Panc1 (cell line): ENCODE measurements around the gene AP3S1. TPM values are rescaled to one million over a fixed set of nuclear protein-coding genes. Genes with fewer than 3 reads are reported as not detected.

Experiments
- ATAC-seq: fragments of 200-7000 bp; cut with Tn5 transposase; 2 replicates; pipeline ENCODE4 v1.9.1; 2020; ENCODE audit warnings: mild to moderate bottlenecking, moderate library complexity
- BruUV-seq: library from RNA; stranded (reverse); fragments of 400-500 nt; replicated peaks from 2 replicates; lab custom pipeline; 2021; lab: Mats Ljungman, UMichigan
- CTCF ChIA-PET: fragments of 300-600 bp; sonication (Branson Sonifier 250); formaldehyde crosslinking; loops from one replicate; lab custom pipeline; 2022; ENCODE audit warnings: antibody characterized with exemption; lab: Charles Lee
- POLR2A ChIA-PET: fragments of 300-600 bp; sonication (Branson Sonifier 250); formaldehyde crosslinking; loops from one replicate; lab custom pipeline; 2022; ENCODE audit warnings: antibody characterized with exemption; lab: Charles Lee
- DNase-seq: peaks from one replicate; pipeline ENCODE4 v3.0.0-alpha.2; 2010; ENCODE audit warnings: low read depth, low spot score
- H3K27ac ChIP-seq: 2 replicates; pipeline ENCODE4 v1.5.1; 2011; ENCODE audit warnings: mild to moderate bottlenecking, low read length, inconsistent platforms
- H3K27me3 ChIP-seq: fragments of 200-500 bp; sonication (Bioruptor generic); 2 replicates; pipeline ENCODE4 v1.6.0; 2014; ENCODE audit warnings: low read length, inconsistent platforms; ENCODE audit not compliant: control insufficient read depth, insufficient read depth
- H3K36me3 ChIP-seq: fragments of 200-500 bp; sonication (Bioruptor generic); 2 replicates; pipeline ENCODE4 v1.5.1; 2014; ENCODE audit warnings: inconsistent platforms, mild to moderate bottlenecking, low read length, moderate library complexity; ENCODE audit not compliant: control insufficient read depth, insufficient read depth
- H3K4me1 ChIP-seq: 2 replicates; pipeline ENCODE4 v1.5.1; 2011; ENCODE audit warnings: inconsistent platforms, mild to moderate bottlenecking, low read length, moderate library complexity; ENCODE audit not compliant: control insufficient read depth, insufficient read depth
- H3K4me3 ChIP-seq, 2 experiments: 2 replicates each; pipeline ENCODE4 v1.5.1; 2011 to 2012; ENCODE audit warnings: low read depth in 2 of 2, low read length in 2 of 2, mild to moderate bottlenecking in 2 of 2, inconsistent platforms in 1 of 2, moderate library complexity in 1 of 2
- H3K9me3 ChIP-seq: fragments of 200-500 bp; sonication (Bioruptor generic); 2 replicates; pipeline ENCODE4 v1.5.1; 2014; ENCODE audit warnings: low read depth, mild to moderate bottlenecking, inconsistent platforms, low read length, moderate library complexity; ENCODE audit not compliant: control insufficient read depth, insufficient read depth
- POLR2AphosphoS5 ChIP-seq: IDR thresholded peaks from 2 replicates; pipeline ENCODE4 v1.6.1; 2012; ENCODE audit warnings: mild to moderate bottlenecking, low read depth, low read length, moderate library complexity
- SIN3A ChIP-seq: IDR thresholded peaks from 2 replicates; pipeline ENCODE4 v1.6.1; 2012; ENCODE audit warnings: low read depth, mild to moderate bottlenecking, low read length, moderate library complexity, borderline replicate concordance; ENCODE audit not compliant: insufficient read depth
- TCF7L2 ChIP-seq: IDR thresholded peaks from 2 replicates; pipeline ENCODE4 v1.6.1; 2011; ENCODE audit warnings: mild to moderate bottlenecking, low read depth, low read length, inconsistent platforms
- in situ Hi-C: cut with HindIII; loops from 2 replicates; pipeline ENCODE4 v1.10.0; 2016; ENCODE audit warnings: low sequenced_read_pairs, low pct_unique_long_range_greater_than_20kb
- intact Hi-C: fragments of 100-400 bp; cut with micrococcal nuclease; formaldehyde crosslinking; loops from one replicate; pipeline ENCODE4 v1.10.0; 2022; ENCODE audit not compliant: unreplicated experiment
- total RNA-seq: library from RNA; stranded (reverse); gene quantifications from one replicate; pipeline ENCODE4 v1.2.1, GENCODE V29; 2021; ENCODE audit not compliant: unreplicated experiment
- TF ChIP-seq, protein P1 (sequence below): fragments of 450-650 bp; IDR thresholded peaks from 2 replicates; pipeline ENCODE4 v1.5.1; 2017; ENCODE audit warnings: mild to moderate bottlenecking
- TF ChIP-seq, protein P2 (sequence below), 2 experiments: IDR thresholded peaks; 2 replicates each; pipeline ENCODE4 v1.6.1; 2011 to 2012; ENCODE audit warnings: low read depth in 2 of 2, control low read depth in 1 of 2, low read length in 1 of 2, mild to moderate bottlenecking in 1 of 2, moderate library complexity in 1 of 2; ENCODE audit not compliant: insufficient read depth in 1 of 2

AP3S1 gene
- total RNA-seq, 1 experiment from 2014 or later = 88.8 TPM

DNA sequence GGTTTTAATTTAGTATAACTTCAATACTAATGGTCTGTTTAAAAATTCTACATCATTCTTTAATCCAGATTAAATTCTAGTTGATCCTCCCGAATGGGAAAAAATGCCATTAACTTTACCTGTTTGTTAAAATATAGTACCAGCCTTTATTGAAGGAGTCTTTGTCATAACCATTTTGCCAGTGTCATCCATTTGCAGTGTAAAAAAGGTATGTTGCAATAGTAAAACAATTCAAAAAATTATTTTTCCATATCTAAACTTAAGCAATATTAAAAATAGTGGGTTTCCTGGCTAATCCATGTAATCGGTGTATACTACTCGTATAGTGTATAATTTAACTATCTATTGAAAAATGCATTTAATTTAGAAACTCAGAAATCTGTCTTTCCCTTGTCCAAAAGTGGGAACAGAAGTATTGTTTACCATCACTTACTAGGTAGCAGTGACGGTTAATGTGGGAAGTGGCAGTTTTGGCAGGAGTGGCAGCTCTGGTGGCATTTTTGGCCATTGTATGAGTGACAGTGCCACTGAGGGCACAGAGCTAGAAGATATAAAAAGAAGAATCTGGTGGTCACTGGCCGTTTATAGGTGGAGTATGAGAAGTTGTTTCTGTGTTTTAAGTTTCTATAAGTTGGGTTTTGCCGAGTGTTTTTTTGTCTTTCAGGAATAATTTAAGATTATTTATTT, 1.9 kb downstream of the AP3S1 start:
- intact Hi-C loops = loop anchor here (5.0 kb wide), 2 partner anchors 194 to 211 kb away; no protein-coding TSS in a partner anchor
- ATAC-seq (no peak), DNase-seq (no peak)
- TF ChIP-seq, protein P1, sequence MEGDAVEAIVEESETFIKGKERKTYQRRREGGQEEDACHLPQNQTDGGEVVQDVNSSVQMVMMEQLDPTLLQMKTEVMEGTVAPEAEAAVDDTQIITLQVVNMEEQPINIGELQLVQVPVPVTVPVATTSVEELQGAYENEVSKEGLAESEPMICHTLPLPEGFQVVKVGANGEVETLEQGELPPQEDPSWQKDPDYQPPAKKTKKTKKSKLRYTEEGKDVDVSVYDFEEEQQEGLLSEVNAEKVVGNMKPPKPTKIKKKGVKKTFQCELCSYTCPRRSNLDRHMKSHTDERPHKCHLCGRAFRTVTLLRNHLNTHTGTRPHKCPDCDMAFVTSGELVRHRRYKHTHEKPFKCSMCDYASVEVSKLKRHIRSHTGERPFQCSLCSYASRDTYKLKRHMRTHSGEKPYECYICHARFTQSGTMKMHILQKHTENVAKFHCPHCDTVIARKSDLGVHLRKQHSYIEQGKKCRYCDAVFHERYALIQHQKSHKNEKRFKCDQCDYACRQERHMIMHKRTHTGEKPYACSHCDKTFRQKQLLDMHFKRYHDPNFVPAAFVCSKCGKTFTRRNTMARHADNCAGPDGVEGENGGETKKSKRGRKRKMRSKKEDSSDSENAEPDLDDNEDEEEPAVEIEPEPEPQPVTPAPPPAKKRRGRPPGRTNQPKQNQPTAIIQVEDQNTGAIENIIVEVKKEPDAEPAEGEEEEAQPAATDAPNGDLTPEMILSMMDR = no peak
- peak overlapping the region in 1 of 2 experiments; percentile 98; a peak in 2 of 4 replicates for H3K4me3 ChIP-seq
- no peaks in the 10 kb centered on the region for H3K9me3 ChIP-seq
- BruUV-seq = no TSS peak
- peaks cover 12% of the 10 kb centered on the region; the same call in 1 of the 2 replicates for H3K36me3 ChIP-seq
- in situ Hi-C loops = no loop called here
- H3K27ac ChIP-seq = no peak overlapping the region; the same call in 1 of the 2 replicates
- CTCF ChIA-PET = interaction anchor here (0.6 kb wide), 1 partner anchor 540 kb away, joined by 3 read pairs; no protein-coding TSS in a partner anchor
- H3K27me3 ChIP-seq = no peaks in the 10 kb centered on the region
- POLR2A ChIA-PET = no interaction called here
- H3K4me1 ChIP-seq = peaks cover 24% of the 10 kb centered on the region

DNA sequence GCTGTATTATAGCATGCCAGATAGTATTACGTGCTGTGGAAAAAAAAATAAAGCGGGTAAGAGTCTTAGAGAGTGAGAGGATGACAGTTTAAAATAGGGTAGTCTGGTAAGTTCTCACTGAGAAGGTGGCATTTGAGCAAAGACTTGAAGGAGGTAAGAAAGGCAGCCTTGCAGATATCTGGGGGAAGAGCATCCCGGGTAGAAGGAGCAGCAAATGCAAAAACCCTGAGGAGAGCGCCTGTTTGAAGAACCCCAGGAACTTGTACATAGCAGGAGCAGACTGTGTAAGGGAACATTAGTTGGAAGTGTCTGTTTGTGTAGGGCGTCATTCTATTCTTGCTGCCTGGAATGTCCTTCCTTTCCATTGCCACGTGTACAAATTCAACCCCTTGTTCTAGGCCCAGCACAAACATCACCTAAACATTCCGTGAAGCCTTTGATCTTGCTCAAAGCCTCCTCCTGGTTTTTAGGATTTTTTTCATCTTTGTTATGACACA, 2.6 kb downstream of the AP3S1 start:
- no peak for ATAC-seq

More for the DNA sequence above, 2.6 kb downstream of the AP3S1 start:
- Histone ChIP-seq H3K27ac (no peak overlapping the region), H3K4me1 (peaks cover 21% of the 10 kb centered on the region), H3K27me3 (no peaks in the 10 kb centered on the region), H3K9me3 (no peaks in the 10 kb centered on the region), H3K4me3 (no peak overlapping the region), H3K36me3 (peaks cover 12% of the 10 kb centered on the region; the same call in 1 of the 2 replicates)
- intact Hi-C loops = loop anchor here (5.0 kb wide), 2 partner anchors 193 to 212 kb away; no protein-coding TSS in a partner anchor
- no peak for DNase-seq
- ChIA-PET CTCF (no interaction called here), POLR2A (no interaction called here)
- in situ Hi-C loops = no loop called here
- TF ChIP-seq SIN3A (no peak), POLR2AphosphoS5 (no peak), TCF7L2 (no peak)
- TF ChIP-seq, protein P2, sequence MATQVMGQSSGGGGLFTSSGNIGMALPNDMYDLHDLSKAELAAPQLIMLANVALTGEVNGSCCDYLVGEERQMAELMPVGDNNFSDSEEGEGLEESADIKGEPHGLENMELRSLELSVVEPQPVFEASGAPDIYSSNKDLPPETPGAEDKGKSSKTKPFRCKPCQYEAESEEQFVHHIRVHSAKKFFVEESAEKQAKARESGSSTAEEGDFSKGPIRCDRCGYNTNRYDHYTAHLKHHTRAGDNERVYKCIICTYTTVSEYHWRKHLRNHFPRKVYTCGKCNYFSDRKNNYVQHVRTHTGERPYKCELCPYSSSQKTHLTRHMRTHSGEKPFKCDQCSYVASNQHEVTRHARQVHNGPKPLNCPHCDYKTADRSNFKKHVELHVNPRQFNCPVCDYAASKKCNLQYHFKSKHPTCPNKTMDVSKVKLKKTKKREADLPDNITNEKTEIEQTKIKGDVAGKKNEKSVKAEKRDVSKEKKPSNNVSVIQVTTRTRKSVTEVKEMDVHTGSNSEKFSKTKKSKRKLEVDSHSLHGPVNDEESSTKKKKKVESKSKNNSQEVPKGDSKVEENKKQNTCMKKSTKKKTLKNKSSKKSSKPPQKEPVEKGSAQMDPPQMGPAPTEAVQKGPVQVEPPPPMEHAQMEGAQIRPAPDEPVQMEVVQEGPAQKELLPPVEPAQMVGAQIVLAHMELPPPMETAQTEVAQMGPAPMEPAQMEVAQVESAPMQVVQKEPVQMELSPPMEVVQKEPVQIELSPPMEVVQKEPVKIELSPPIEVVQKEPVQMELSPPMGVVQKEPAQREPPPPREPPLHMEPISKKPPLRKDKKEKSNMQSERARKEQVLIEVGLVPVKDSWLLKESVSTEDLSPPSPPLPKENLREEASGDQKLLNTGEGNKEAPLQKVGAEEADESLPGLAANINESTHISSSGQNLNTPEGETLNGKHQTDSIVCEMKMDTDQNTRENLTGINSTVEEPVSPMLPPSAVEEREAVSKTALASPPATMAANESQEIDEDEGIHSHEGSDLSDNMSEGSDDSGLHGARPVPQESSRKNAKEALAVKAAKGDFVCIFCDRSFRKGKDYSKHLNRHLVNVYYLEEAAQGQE (IDR thresholded peaks at IDR 0.05; ENCODE audit: insufficient read depth in 1 of 2, low read depth in 2 of 2, low read length in 1 of 2) = no peak
- TF ChIP-seq, protein P1 = no peak
- no TSS peak for BruUV-seq
